Measurements from ENCODE around the gene ZWILCH.
"Not testable (repeated sequence)": the region's sequence is repeated elsewhere in the genome, so short reads cannot be mapped to it uniquely, and the experiment has no call there.

DNA sequence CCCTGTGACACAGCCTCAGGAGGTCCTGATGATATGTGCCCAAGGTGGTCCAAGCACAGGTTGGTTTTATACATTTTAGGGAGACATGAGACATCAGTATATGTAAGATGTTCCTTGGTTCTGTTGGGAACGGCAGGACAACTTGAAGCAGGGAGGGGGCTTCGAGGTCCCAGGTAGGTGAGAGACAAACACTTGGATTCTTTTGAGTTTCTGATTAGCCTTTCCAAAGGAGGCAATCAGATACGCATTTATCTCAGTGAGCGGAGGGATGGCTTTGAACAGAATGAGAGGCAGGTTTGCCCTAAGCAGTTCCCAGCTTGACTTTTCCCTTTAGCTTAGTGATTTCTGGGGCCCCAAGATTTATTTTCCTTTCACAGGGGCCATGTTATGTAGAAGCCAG, 34.3 kb upstream of the ZWILCH start:
- TF ChIP-seq SIN3A (IDR thresholded peaks at IDR 0.05; ENCODE audit: borderline replicate concordance, insufficient read depth, low read depth, low read length); TCF7L2 (IDR thresholded peaks at IDR 0.05; ENCODE audit: low read depth, low read length); POLR2AphosphoS5 (IDR thresholded peaks at IDR 0.05; ENCODE audit: low read depth, low read length): not testable (repeated sequence)
- TF ChIP-seq, protein P1, sequence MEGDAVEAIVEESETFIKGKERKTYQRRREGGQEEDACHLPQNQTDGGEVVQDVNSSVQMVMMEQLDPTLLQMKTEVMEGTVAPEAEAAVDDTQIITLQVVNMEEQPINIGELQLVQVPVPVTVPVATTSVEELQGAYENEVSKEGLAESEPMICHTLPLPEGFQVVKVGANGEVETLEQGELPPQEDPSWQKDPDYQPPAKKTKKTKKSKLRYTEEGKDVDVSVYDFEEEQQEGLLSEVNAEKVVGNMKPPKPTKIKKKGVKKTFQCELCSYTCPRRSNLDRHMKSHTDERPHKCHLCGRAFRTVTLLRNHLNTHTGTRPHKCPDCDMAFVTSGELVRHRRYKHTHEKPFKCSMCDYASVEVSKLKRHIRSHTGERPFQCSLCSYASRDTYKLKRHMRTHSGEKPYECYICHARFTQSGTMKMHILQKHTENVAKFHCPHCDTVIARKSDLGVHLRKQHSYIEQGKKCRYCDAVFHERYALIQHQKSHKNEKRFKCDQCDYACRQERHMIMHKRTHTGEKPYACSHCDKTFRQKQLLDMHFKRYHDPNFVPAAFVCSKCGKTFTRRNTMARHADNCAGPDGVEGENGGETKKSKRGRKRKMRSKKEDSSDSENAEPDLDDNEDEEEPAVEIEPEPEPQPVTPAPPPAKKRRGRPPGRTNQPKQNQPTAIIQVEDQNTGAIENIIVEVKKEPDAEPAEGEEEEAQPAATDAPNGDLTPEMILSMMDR (IDR thresholded peaks at IDR 0.05), result not testable (repeated sequence)
- TF ChIP-seq, protein P2, sequence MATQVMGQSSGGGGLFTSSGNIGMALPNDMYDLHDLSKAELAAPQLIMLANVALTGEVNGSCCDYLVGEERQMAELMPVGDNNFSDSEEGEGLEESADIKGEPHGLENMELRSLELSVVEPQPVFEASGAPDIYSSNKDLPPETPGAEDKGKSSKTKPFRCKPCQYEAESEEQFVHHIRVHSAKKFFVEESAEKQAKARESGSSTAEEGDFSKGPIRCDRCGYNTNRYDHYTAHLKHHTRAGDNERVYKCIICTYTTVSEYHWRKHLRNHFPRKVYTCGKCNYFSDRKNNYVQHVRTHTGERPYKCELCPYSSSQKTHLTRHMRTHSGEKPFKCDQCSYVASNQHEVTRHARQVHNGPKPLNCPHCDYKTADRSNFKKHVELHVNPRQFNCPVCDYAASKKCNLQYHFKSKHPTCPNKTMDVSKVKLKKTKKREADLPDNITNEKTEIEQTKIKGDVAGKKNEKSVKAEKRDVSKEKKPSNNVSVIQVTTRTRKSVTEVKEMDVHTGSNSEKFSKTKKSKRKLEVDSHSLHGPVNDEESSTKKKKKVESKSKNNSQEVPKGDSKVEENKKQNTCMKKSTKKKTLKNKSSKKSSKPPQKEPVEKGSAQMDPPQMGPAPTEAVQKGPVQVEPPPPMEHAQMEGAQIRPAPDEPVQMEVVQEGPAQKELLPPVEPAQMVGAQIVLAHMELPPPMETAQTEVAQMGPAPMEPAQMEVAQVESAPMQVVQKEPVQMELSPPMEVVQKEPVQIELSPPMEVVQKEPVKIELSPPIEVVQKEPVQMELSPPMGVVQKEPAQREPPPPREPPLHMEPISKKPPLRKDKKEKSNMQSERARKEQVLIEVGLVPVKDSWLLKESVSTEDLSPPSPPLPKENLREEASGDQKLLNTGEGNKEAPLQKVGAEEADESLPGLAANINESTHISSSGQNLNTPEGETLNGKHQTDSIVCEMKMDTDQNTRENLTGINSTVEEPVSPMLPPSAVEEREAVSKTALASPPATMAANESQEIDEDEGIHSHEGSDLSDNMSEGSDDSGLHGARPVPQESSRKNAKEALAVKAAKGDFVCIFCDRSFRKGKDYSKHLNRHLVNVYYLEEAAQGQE (IDR thresholded peaks at IDR 0.05; ENCODE audit: insufficient read depth in 1 of 2, low read depth in 2 of 2, low read length in 1 of 2), result not testable (repeated sequence)
